ENCODE data around the gene SHPK.

DNA sequence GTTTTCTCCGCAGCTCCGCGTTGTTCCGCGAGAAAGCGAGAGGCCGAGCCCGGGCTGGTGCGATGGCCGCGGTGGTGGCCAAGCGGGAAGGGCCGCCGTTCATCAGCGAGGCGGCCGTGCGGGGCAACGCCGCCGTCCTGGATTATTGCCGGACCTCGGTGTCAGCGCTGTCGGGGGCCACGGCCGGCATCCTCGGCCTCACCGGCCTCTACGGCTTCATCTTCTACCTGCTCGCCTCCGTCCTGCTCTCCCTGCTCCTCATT lies 33.0 kb upstream of the SHPK start:
- TF ChIP-seq, protein P1, sequence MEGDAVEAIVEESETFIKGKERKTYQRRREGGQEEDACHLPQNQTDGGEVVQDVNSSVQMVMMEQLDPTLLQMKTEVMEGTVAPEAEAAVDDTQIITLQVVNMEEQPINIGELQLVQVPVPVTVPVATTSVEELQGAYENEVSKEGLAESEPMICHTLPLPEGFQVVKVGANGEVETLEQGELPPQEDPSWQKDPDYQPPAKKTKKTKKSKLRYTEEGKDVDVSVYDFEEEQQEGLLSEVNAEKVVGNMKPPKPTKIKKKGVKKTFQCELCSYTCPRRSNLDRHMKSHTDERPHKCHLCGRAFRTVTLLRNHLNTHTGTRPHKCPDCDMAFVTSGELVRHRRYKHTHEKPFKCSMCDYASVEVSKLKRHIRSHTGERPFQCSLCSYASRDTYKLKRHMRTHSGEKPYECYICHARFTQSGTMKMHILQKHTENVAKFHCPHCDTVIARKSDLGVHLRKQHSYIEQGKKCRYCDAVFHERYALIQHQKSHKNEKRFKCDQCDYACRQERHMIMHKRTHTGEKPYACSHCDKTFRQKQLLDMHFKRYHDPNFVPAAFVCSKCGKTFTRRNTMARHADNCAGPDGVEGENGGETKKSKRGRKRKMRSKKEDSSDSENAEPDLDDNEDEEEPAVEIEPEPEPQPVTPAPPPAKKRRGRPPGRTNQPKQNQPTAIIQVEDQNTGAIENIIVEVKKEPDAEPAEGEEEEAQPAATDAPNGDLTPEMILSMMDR (IDR thresholded peaks at IDR 0.05; ENCODE audit: insufficient read depth, low read length), result no peak
- TF ChIP-seq GABPA (IDR thresholded peaks at IDR 0.05; ENCODE audit: low read depth) (no peak), POLR2AphosphoS5 (IDR thresholded peaks at IDR 0.05; ENCODE audit: low read depth) (no peak)
- TF ChIP-seq, protein P2, sequence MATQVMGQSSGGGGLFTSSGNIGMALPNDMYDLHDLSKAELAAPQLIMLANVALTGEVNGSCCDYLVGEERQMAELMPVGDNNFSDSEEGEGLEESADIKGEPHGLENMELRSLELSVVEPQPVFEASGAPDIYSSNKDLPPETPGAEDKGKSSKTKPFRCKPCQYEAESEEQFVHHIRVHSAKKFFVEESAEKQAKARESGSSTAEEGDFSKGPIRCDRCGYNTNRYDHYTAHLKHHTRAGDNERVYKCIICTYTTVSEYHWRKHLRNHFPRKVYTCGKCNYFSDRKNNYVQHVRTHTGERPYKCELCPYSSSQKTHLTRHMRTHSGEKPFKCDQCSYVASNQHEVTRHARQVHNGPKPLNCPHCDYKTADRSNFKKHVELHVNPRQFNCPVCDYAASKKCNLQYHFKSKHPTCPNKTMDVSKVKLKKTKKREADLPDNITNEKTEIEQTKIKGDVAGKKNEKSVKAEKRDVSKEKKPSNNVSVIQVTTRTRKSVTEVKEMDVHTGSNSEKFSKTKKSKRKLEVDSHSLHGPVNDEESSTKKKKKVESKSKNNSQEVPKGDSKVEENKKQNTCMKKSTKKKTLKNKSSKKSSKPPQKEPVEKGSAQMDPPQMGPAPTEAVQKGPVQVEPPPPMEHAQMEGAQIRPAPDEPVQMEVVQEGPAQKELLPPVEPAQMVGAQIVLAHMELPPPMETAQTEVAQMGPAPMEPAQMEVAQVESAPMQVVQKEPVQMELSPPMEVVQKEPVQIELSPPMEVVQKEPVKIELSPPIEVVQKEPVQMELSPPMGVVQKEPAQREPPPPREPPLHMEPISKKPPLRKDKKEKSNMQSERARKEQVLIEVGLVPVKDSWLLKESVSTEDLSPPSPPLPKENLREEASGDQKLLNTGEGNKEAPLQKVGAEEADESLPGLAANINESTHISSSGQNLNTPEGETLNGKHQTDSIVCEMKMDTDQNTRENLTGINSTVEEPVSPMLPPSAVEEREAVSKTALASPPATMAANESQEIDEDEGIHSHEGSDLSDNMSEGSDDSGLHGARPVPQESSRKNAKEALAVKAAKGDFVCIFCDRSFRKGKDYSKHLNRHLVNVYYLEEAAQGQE (IDR thresholded peaks at IDR 0.05; ENCODE audit: insufficient replicate concordance, low read depth), result no peak
